K562 treated with DMSO at 1 percent for 4 hours (cell line): ENCODE data around the gene ELK1. TPM values are rescaled to one million over a fixed set of nuclear protein-coding genes. Genes with fewer than 3 reads are reported as not detected.

Source experiments
- total RNA-seq: library from RNA; unstranded; fragments of 300-600 nt; gene quantifications from 2 replicates; pipeline ENCODE4 v1.2.3, GENCODE V29; 2022; ENCODE audit not compliant: insufficient read depth

ELK1 gene
- 46.0 and 46.8 TPM in 2 replicates for total RNA-seq

GRCh38 chrX:47650164-47651042, at the start of gene ELK1:
Gene ELK1 (minus strand): TSS chrX:47650563. CDS start chrX:47641441, 9,122 bp downstream.

GRCh38 chrX:47658684-47659420, 8.5 kb upstream of the ELK1 start, which contains the start of gene UXT:
Gene UXT (minus strand): TSS chrX:47659180. CDS start chrX:47658927, 253 bp downstream.

GRCh38 chrX:47629419-47630200, 20.8 kb downstream of the ELK1 start, which contains the start of gene CFP:
Gene CFP (minus strand): TSS chrX:47629930. CDS start chrX:47629844, 86 bp downstream.

GRCh38 chrX:47619486-47620302, 30.7 kb downstream of the ELK1 start, which contains the start of gene SYN1:
Gene SYN1 (minus strand): TSS chrX:47619857. CDS start chrX:47619728, 129 bp downstream.

Other genes with a start within 250 kb of the ELK1 start
- gene ZNF41, start 167.3 kb downstream of the ELK1 start, total RNA-seq: 3.1 and 4.0 TPM in 2 replicates
- 39.7 and 46.1 TPM in 2 replicates for gene ARAF, start 89.4 kb downstream of the ELK1 start, total RNA-seq
- gene TIMP1, start 68.1 kb downstream of the ELK1 start, total RNA-seq: 298 and 325 TPM in 2 replicates
- 0.61 TPM in 1 of 2 replicates, not detected in the other for gene SYN1, start 30.7 kb downstream of the ELK1 start, total RNA-seq
- 6.7 and 8.9 TPM in 2 replicates for gene CFP, start 20.6 kb downstream of the ELK1 start, total RNA-seq
- gene UXT, start 8.6 kb upstream of the ELK1 start, total RNA-seq: 371 and 404 TPM in 2 replicates
- 3.7 and 7.3 TPM in 2 replicates for gene ZNF81, start 186.3 kb upstream of the ELK1 start, total RNA-seq